BJ (cell line): Measurements from ENCODE around the gene PIK3R1. TPM values are rescaled to one million over a fixed set of nuclear protein-coding genes. Genes with fewer than 3 reads are reported as not detected.

Experiments
- CTCF ChIA-PET: fragments of 350-600 bp; formaldehyde crosslinking; extraction: SDS; loops from one replicate; lab custom pipeline; 2021; ENCODE audit warnings: antibody characterized with exemption, inconsistent platforms; lab: Yijun Ruan, JAX
- POLR2A ChIA-PET: fragments of 300-600 bp; sonication (Branson Sonifier 250); formaldehyde crosslinking; extraction: SDS; loops from one replicate; lab custom pipeline; 2021; ENCODE audit warnings: antibody characterized with exemption; lab: Charles Lee
- DNase-seq: peaks from one replicate; pipeline ENCODE4 v3.0.0-alpha.2; 2011; ENCODE audit warnings: low read depth
- H3K27me3 ChIP-seq: 2 replicates; pipeline ENCODE4 v1.6.0; 2011; ENCODE audit warnings: low read length; ENCODE audit not compliant: control insufficient read depth, insufficient read depth
- H3K36me3 ChIP-seq: 2 replicates; pipeline ENCODE4 v1.5.1; 2011; ENCODE audit warnings: low read length; ENCODE audit not compliant: control insufficient read depth, insufficient read depth
- H3K4me3 ChIP-seq: 2 replicates; pipeline ENCODE4 v1.5.1; 2011; ENCODE audit warnings: low read depth, mild to moderate bottlenecking, control low read depth, low read length
- polyA plus RNA-seq: library from polyadenylated mRNA; depleted of rRNA; stranded (reverse); fragments of >200 nt; gene quantifications from 2 replicates; pipeline ENCODE4 v1.2.3, GENCODE V29; 2011
- TF ChIP-seq, protein P1 (sequence below): IDR thresholded peaks from 2 replicates; pipeline ENCODE4 v1.5.1; 2011; ENCODE audit warnings: low read depth, mild to moderate bottlenecking, control low read depth, inconsistent platforms, low read length, moderate library complexity; ENCODE audit not compliant: insufficient read depth

Gene PIK3R1
- polyA plus RNA-seq, 1 experiment = 11.8 TPM

DNA sequence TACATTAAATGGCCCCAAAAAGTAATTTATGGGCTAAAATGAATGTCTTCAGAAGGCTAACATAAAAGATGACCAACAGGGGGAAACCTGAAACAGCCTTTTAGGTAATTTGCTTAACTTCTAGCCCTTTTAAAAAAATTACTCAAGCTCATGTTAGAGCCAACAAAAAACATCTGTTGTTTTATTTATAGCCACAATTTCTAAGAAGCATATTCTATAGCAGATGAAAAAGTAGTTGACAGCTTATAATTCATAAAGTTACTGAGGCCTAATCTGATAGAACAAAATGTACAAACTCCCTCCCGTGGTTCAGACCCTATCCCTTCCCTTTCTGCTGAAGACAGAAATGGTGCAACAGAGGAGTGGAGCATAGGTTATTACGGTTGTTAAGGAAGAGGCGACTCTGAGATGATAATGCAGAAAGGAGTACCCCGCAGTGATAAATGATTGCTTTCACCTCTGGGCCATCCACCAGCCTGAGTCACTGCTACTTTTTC is 46.1 kb downstream of the PIK3R1 start:
- TF ChIP-seq, protein P1, sequence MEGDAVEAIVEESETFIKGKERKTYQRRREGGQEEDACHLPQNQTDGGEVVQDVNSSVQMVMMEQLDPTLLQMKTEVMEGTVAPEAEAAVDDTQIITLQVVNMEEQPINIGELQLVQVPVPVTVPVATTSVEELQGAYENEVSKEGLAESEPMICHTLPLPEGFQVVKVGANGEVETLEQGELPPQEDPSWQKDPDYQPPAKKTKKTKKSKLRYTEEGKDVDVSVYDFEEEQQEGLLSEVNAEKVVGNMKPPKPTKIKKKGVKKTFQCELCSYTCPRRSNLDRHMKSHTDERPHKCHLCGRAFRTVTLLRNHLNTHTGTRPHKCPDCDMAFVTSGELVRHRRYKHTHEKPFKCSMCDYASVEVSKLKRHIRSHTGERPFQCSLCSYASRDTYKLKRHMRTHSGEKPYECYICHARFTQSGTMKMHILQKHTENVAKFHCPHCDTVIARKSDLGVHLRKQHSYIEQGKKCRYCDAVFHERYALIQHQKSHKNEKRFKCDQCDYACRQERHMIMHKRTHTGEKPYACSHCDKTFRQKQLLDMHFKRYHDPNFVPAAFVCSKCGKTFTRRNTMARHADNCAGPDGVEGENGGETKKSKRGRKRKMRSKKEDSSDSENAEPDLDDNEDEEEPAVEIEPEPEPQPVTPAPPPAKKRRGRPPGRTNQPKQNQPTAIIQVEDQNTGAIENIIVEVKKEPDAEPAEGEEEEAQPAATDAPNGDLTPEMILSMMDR = peak; percentile 48; the same call in 1 of the 2 replicates
- POLR2A ChIA-PET = interaction anchor here (0.7 kb wide), 2 partner anchors 236 to 300 kb away, joined by 3 read pairs; no protein-coding TSS in a partner anchor
- H3K4me3 ChIP-seq = no peak overlapping the region
- H3K36me3 ChIP-seq = no peaks in the 10 kb centered on the region
- CTCF ChIA-PET = interaction anchor here (0.6 to 0.8 kb wide), 2 partner anchors 458 to 1274 kb away, joined by 3 read pairs; no protein-coding TSS in a partner anchor
- no peak for DNase-seq
- no peaks in the 10 kb centered on the region for H3K27me3 ChIP-seq

DNA sequence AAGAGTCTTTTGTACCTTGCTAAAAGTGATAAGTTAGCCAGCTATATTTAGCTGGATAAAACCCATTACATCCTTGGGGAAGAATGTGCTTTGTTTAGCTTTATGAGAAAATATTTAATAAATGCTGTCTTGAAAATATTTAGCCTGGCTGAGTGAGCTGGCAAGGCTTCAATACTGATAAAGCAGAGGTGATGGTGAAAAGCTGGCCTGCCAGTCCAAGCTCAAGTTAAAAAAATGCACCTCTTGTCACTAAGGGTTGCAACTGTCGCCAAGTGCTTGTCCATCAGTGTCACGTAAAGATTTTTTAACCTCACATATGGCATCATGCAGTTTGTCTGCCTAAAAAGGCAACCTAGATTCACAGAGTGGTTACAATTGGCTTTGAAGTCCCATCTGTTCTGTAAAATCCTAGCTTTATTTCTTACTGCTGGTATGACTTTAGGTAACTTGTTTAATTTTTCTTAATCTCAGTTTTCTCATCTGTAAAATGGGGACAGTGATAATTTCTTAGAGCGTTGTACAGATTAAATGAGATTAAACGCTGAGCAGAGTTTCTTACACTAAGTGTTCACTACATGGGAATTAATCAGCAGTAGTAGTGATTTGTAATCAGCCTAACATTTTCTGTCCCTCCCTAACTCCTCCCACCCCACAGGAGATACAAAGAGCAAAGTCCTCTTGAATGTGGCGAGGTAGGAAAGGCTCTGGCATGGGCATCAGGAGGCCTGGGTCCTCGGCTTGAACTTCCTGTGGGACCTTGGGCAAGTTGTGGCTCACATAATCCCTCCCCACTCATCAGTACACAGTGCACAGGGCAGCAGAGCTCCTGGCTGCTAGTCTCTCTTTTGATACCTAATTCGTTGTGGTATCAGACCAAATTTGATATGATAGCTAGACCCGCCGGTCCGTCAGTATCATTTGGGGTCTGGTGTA is 48.7 kb downstream of the PIK3R1 start:
- no peak for DNase-seq
- TF ChIP-seq, protein P1 = no peak
- no peaks in the 10 kb centered on the region for H3K27me3 ChIP-seq
- CTCF ChIA-PET = interaction anchor here (0.8 kb wide), 1 partner anchor 1021 kb away, joined by 3 read pairs; no protein-coding TSS in a partner anchor
- H3K36me3 ChIP-seq = no peaks in the 10 kb centered on the region
- POLR2A ChIA-PET = interaction anchor here (0.7 kb wide), 1 partner anchor 27 kb away, joined by 3 read pairs; no protein-coding TSS in a partner anchor
- no peak overlapping the region for H3K4me3 ChIP-seq

DNA sequence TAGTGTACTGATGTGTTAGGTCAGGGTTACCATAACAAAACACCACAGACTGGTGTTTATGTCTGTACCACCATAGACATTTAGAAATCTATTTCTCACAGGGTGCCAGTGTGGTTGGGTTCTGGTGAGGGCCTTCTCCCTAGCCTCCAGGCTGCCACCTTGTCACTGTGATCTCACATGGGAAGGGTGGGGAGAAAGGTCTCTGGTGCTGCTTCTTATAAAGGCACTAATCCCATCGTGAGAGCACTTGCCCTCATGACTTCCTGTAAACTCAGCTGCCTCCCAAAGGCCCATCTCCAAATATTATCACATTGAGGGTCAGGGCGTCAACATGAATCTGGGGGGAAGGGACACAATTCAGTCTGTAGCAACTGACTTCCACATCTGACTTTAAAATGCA is 49.8 kb downstream of the PIK3R1 start:
- no peak for DNase-seq

DNA sequence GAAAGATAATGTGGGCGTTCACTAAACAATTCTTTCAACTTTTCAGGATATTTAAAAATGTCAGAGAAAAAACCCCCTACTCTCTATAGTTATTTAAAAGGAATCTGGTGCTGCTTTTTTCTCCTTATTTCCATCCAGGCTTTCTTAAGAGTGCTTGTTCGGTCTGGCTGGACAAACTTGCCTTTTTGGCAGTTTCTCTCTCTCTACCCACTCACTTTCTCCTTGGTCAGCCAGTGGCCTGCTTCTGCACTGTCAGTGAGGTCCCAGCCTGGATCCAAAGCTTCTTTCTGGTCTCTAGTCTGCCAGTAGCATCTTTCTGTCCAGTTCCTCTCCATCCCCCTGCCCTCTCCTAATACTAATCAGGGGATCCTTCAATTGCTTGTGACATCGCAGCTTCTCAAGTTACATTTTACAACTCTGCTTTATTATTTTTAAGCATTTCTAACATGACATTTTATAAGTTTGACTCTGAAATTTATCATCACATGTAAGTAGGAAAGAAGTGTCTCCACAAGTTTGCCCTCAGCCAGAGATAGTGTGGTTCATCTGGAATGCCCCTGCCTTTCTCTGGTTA is 50.4 kb downstream of the PIK3R1 start:
- Histone ChIP-seq H3K4me3 (no peak overlapping the region), H3K27me3 (no peaks in the 10 kb centered on the region), H3K36me3 (no peaks in the 10 kb centered on the region)
- ChIA-PET POLR2A (no interaction called here), CTCF (interaction anchor here (0.6 to 0.9 kb wide), 2 partner anchors 49 to 689 kb away, joined by 4 read pairs; no protein-coding TSS in a partner anchor)
- TF ChIP-seq, protein P1 = no peak
- DNase-seq = no peak

More for the DNA sequence above, 49.8 kb downstream of the PIK3R1 start:
- ChIA-PET CTCF (interaction anchor here (0.9 kb wide), 1 partner anchor 48 kb away, joined by 4 read pairs; no protein-coding TSS in a partner anchor), POLR2A (no interaction called here)
- Histone ChIP-seq H3K27me3 (no peaks in the 10 kb centered on the region), H3K4me3 (no peak overlapping the region), H3K36me3 (no peaks in the 10 kb centered on the region)
- TF ChIP-seq, protein P1 = no peak
